GM12891 (cell line): ENCODE results near the gene UBB.

Source experiments
- POLR2A ChIP-seq: IDR thresholded peaks from 2 replicates; pipeline ENCODE4 v1.6.1; 2011; ENCODE audit warnings: low read depth, low read length, control low read depth
- POLR2AphosphoS5 ChIP-seq: IDR thresholded peaks from 2 replicates; pipeline ENCODE4 v1.6.1; 2011; ENCODE audit warnings: low read depth, low read length, control low read depth

DNA sequence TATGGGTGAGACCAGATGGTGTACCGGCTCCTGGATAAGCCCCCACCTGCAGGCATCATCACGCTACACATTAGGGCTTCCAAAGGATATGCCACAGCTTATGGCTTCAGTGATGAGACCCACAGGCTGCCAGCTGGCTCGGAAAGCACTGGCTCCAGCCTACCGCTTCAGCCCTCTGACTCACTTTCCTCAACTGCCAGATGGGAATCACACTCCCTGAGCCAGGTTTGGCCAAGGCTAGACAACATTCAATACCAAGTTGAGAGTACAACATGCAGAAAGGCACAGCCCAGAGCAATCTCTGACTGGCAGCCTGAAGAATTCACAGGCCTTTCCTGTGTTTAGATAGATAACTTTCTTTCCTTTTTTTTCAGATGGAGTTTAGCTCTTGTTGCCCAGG is 37.9 kb upstream of the UBB start:
- no peak for TF ChIP-seq POLR2A
- TF ChIP-seq POLR2AphosphoS5, result no peak
